H1 (cell line): ENCODE results near the gene PCF11. TPM values are rescaled to one million over a fixed set of nuclear protein-coding genes. Genes with fewer than 3 reads are reported as not detected.

ENCODE experiments used
- CREB1 ChIP-seq: IDR thresholded peaks from 2 replicates; pipeline ENCODE4 v1.6.1; 2012; ENCODE audit warnings: inconsistent platforms
- CTBP2 ChIP-seq: IDR thresholded peaks from 2 replicates; pipeline ENCODE4 v1.7.0; 2011; ENCODE audit warnings: borderline replicate concordance, mild to moderate bottlenecking, moderate library complexity, mixed read lengths, low read length; ENCODE audit not compliant: insufficient read depth, insufficient read length
- SAP30 ChIP-seq: fragments of 300-600 bp; sonication (generic); IDR thresholded peaks from 2 replicates; pipeline ENCODE4 v1.7.1; 2012; ENCODE audit warnings: low read length, moderate library complexity, mild to moderate bottlenecking, inconsistent platforms; ENCODE audit not compliant: insufficient read depth, insufficient replicate concordance
- TAF1 ChIP-seq: IDR thresholded peaks from 2 replicates; pipeline ENCODE4 v1.6.1; 2011; ENCODE audit warnings: mild to moderate bottlenecking, low read depth, low read length
- polyA plus RNA-seq, 7 experiments: library from polyadenylated mRNA; depleted of rRNA in 3 of 7; stranded (reverse) in 5 of 7; unstranded in 2 of 7; fragments of >200 nt in 5 of 7; fragments of 200-250 nt in 2 of 7; gene quantifications; 1 replicate in 5 of 7; 2 replicates in 1 of 7; 4 replicates in 1 of 7; pipeline versions ENCODE4 v1.2.1 to v1.2.3, GENCODE V29; 2011 to 2013; ENCODE audit warnings: missing spikeins in 2 of 7, mixed read lengths in 2 of 7
- total RNA-seq: library from RNA; stranded (reverse); fragmentation: NEBNext Ultra II Directional; extraction: Animal tissue kit (Norgen Biotek cat#: 25700); gene quantifications from 2 replicates; pipeline ENCODE4 v1.2.1, GENCODE V29; 2021
- TF ChIP-seq, protein P1 (sequence below): IDR thresholded peaks from 2 replicates; pipeline ENCODE4 v1.6.1; 2012; ENCODE audit warnings: inconsistent platforms

Gene PCF11
- total and polyA plus RNA-seq, 2 of the 8 experiments (the other 6 are each of a cell fraction or from before 2014, with no cell fraction given): 25.1 to 47.7 TPM

DNA sequence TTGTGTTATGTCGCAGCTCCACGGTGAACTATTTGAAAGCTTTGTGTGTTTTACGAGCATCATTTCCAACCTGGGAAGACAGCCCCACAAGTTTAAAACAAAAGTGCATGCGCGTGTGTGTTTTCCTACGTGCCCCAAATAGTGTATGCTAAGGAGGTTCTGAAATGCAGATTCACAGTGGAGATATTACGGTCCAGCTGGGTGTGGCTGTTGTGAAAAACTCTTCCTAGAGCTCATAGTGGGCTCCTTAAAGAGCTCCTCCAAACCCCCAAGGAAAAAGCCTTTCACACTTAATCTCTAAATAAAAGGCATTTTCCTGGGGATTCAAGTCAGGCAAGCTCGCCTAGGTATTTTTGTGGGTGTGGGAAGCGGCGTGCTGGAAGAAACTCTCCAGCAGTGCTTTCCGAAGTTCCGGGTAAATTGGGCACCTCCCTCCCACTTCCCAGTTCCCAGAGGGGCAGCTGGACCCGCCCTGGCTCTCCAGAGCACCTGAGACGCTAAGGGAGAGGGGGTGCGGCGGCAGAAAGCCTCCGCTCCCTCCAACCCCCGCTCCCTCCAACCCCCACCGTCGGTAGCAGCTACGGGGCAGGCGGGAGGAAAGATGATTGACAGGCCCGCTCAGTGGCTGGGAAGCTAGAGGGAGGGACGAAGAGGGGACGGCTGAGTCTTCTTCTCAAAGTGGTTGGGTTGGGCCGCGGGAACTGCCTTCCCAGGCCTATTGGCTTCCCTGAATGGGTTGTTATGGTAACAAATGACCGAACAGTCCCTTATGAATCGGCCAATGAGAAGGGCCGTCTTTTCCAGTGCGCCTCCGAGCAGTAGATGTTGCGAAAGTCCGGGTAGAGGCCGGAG lies 561 bp upstream of the PCF11 start (continued):
- TF ChIP-seq CTBP2 (no peak), CREB1 (peak; percentile 89), TAF1 (no peak; the same call in 1 of the 2 replicates), SAP30 (peak; percentile 28)
- TF ChIP-seq, protein P1, sequence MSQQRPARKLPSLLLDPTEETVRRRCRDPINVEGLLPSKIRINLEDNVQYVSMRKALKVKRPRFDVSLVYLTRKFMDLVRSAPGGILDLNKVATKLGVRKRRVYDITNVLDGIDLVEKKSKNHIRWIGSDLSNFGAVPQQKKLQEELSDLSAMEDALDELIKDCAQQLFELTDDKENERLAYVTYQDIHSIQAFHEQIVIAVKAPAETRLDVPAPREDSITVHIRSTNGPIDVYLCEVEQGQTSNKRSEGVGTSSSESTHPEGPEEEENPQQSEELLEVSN: no peak
